Neutrophil (primary cell): ENCODE measurements around the gene GNB2.

ENCODE experiments used
- H3K27ac ChIP-seq: fragments of 200-600 bp; sonication (generic); 2 replicates; pipeline ENCODE4 v1.5.1; 2016; ENCODE audit warnings: mild to moderate bottlenecking, moderate library complexity
- H3K27me3 ChIP-seq: fragments of 200-600 bp; sonication (generic); 2 replicates; pipeline ENCODE4 v1.6.0; 2016; ENCODE audit warnings: mild to moderate bottlenecking
- H3K36me3 ChIP-seq: fragments of 200-600 bp; sonication (generic); 2 replicates; pipeline ENCODE4 v1.5.1; 2017
- H3K4me1 ChIP-seq, 2 experiments: fragments of 200-600 bp in 1 of 2; sonication (generic) in 1 of 2; 1 replicate in 1 of 2; 2 replicates in 1 of 2; pipeline versions ENCODE4 v1.5.1 to v1.6.1; 2013 to 2016; ENCODE audit warnings: low read depth in 1 of 2, low read length in 1 of 2, mild to moderate bottlenecking in 1 of 2, moderate library complexity in 1 of 2; ENCODE audit not compliant: control insufficient read depth in 1 of 2, insufficient read depth in 1 of 2
- H3K4me3 ChIP-seq, 2 experiments: fragments of 200-600 bp in 1 of 2; sonication (generic) in 1 of 2; 1 replicate in 1 of 2; 2 replicates in 1 of 2; pipeline ENCODE4 v1.5.1; 2013 to 2016; ENCODE audit warnings: low read depth in 1 of 2, low read length in 1 of 2, mild to moderate bottlenecking in 1 of 2, moderate library complexity in 1 of 2
- H3K9me3 ChIP-seq: fragments of 200-600 bp; sonication (generic); 2 replicates; pipeline ENCODE4 v1.5.1; 2016
- TF ChIP-seq, protein P1 (sequence below): fragments of 200-600 bp; sonication (generic); IDR thresholded peaks from 2 replicates; pipeline ENCODE4 v1.5.1; 2016; ENCODE audit warnings: antibody characterized with exemption

Gene GNB2

DNA sequence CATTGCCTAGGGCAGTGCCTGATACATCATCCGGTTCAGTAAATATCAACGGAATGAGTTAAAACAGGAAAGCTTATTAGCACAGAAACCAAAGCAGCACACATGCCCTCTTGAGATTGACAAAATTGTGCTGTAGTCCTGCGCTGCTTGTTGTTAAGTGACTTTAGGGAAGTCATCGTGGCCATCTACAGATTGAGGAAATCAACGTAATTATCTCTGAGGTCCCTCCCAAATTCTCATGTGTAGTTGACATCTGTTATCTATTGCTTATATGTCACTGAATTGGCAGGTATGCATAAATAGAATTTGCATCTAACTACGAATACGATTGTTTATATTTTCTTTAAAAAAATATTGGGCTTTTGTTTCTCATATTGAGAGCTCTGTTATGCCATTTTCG, 3.5 kb upstream of the GNB2 start:
- Histone ChIP-seq H3K4me3 (no peak overlapping the region), H3K36me3 (no peaks in the 10 kb centered on the region), H3K9me3 (no peaks in the 10 kb centered on the region), H3K4me1 (peaks cover 7 to 8% of the 10 kb centered on the region in 2 experiments), H3K27ac (no peak overlapping the region), H3K27me3 (peaks cover 54% of the 10 kb centered on the region)
- TF ChIP-seq, protein P1, sequence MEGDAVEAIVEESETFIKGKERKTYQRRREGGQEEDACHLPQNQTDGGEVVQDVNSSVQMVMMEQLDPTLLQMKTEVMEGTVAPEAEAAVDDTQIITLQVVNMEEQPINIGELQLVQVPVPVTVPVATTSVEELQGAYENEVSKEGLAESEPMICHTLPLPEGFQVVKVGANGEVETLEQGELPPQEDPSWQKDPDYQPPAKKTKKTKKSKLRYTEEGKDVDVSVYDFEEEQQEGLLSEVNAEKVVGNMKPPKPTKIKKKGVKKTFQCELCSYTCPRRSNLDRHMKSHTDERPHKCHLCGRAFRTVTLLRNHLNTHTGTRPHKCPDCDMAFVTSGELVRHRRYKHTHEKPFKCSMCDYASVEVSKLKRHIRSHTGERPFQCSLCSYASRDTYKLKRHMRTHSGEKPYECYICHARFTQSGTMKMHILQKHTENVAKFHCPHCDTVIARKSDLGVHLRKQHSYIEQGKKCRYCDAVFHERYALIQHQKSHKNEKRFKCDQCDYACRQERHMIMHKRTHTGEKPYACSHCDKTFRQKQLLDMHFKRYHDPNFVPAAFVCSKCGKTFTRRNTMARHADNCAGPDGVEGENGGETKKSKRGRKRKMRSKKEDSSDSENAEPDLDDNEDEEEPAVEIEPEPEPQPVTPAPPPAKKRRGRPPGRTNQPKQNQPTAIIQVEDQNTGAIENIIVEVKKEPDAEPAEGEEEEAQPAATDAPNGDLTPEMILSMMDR, result no peak

- H3K4me3 ChIP-seq, result no peak overlapping the region
These were observed 1.9 kb upstream of the GNB2 start for GRCh38 chr7:100671353-100672327.

GRCh38 chr7:100673942-100674410, 436 bp downstream of the GNB2 start:
- peak overlapping the region; percentile 97 to 98 for H3K4me3 ChIP-seq
- TF ChIP-seq, protein P1, result no peak
- peak overlapping the region; percentile 100 for H3K27ac ChIP-seq
- H3K9me3 ChIP-seq, result peaks cover 6% of the 10 kb centered on the region
- peaks cover 33% of the 10 kb centered on the region for H3K36me3 ChIP-seq
- peaks cover 34 to 44% of the 10 kb centered on the region in 2 experiments for H3K4me1 ChIP-seq
- peaks cover 28% of the 10 kb centered on the region for H3K27me3 ChIP-seq

More at GRCh38 chr7:100671353-100672327, 1.9 kb upstream of the GNB2 start:
- Histone ChIP-seq H3K36me3 (peaks cover 9% of the 10 kb centered on the region), H3K9me3 (no peaks in the 10 kb centered on the region), H3K27ac (no peak overlapping the region), H3K27me3 (peaks cover 42% of the 10 kb centered on the region), H3K4me1 (peaks cover 11 to 20% of the 10 kb centered on the region in 2 experiments)
- TF ChIP-seq, protein P1, result no peak

GRCh38 chr7:100674411-100675104, 1.0 kb downstream of the GNB2 start:
- peaks cover 22% of the 10 kb centered on the region for H3K27me3 ChIP-seq
- TF ChIP-seq, protein P1, result no peak
- peaks cover 40 to 50% of the 10 kb centered on the region in 2 experiments for H3K4me1 ChIP-seq
- peaks cover 6% of the 10 kb centered on the region for H3K9me3 ChIP-seq
- peaks cover 39% of the 10 kb centered on the region for H3K36me3 ChIP-seq
- peak overlapping the region; percentile 97 to 98 for H3K4me3 ChIP-seq
- peak overlapping the region; percentile 100 for H3K27ac ChIP-seq

DNA sequence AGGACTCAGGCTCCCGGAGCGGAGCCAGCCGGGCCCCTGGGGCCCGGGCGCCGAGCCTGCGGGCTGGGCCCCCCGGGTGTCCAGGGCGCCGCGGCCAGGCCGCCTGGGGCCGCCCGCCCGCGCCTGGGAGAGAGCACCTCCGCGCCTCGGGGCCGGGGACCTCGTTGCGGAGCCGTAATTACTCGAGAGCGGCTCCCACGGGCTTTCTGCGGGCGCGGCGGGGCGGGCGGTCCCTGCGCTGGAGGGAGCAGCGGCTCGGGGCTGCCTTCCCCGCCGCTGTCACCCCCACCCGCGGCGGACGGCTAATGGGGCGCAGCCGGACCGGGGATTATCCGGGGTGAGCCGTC, 1.5 kb downstream of the GNB2 start:
- Histone ChIP-seq H3K27ac (peak overlapping the region; percentile 100), H3K4me3 (peak overlapping the region; percentile 97 to 98), H3K27me3 (peaks cover 20% of the 10 kb centered on the region), H3K4me1 (peaks cover 45 to 55% of the 10 kb centered on the region in 2 experiments), H3K36me3 (peaks cover 44% of the 10 kb centered on the region), H3K9me3 (peaks cover 6% of the 10 kb centered on the region)
- TF ChIP-seq, protein P1, result no peak
